Measurements from ENCODE around the gene MIOS.
"Not testable (repeated sequence)": the region's sequence is repeated elsewhere in the genome, so short reads cannot be mapped to it uniquely, and the experiment has no call there.

The MIOS gene

DNA sequence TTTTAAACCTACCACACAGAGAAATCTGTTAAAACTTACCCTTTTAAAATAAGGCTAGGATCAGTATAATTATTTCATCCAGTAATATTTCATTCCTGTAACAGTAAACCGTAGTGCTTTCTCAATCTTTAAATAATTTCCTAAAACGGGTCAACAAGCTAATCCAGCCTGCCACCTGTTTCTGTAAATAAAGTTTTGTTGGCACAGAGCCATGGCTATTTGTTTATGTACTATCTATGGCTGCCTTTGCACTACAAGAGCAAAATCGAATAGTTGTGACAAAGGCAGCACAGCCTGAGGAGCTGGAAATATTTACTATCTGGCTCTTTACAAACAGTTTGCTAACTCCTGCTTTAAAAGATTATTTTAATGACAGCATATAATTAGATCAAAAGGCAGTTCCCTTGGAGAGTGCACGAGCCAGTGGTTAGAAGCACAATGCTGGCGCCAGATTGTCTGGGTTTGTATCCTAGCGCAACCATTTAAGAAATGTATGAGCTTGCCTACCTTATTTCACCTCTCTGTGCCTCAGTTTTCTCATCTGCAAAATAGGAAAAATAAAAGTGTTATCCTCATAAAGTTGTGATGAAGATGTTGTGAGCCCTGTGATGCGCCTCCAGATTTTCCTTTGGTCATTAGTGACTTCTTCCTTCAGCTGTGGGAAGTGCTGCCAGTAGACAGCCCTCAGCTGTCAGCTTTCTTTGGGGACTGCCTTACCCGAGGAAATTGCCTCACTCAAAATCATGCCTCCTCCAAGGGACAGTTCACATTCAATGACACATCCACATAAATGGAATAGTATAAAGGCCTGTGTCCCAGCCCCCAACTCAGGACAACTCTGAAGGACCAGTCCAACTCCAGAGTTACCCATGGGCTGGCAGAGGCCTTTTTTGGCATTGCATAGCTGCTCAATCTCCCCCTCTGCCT lies 11.8 kb upstream of the MIOS start:
- DNase-seq: peak; percentile 85 to 97

GRCh38 chr7:7556852-7557251 lies 9.8 kb upstream of the MIOS start:
- DNase-seq: no peak

DNA sequence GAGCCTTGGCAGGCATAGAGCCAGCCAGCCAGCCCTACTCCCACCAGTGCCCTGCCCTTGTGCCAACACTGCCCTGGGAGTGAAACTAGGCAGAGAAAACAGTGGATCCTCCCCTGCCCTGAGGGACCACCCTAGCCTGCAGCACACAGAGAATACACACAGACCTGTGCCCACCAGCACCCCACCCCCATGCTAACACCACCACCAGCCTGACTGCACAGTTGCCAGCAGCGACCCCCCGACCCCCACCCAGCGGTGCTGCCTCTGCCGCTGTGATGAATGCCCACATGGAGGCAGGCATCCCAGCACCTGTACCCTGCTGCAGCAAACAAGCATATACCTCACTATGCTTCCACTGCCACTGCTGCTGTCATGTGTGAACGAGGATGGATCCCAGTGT lies 9.4 kb upstream of the MIOS start:
- no peak for DNase-seq

GRCh38 chr7:7561591-7561990 lies 5.1 kb upstream of the MIOS start:
- DNase-seq: not testable (repeated sequence)

DNA sequence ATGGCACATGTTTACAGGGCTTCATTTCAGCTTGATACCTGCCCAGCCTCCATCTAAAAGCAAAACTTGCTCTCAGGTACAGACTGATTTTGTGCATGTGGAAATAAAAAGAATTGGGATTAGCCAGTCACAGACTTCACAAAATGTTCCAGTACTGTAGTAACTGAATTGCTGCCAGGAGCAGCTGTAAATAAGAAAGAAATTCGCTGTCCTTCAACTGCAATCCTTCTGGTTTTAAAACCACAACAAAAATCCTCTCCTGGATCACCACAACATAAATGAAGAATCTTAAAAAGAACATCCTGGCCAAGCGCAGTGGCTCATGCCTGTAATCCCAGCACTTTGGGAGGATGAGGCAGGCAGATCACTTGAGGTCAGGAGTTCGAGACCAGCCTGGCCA lies 3.9 kb upstream of the MIOS start:
- no peak for DNase-seq

- DNase-seq: no peak
These were observed 3.4 kb upstream of the MIOS start for GRCh38 chr7:7563269-7563668.

DNA sequence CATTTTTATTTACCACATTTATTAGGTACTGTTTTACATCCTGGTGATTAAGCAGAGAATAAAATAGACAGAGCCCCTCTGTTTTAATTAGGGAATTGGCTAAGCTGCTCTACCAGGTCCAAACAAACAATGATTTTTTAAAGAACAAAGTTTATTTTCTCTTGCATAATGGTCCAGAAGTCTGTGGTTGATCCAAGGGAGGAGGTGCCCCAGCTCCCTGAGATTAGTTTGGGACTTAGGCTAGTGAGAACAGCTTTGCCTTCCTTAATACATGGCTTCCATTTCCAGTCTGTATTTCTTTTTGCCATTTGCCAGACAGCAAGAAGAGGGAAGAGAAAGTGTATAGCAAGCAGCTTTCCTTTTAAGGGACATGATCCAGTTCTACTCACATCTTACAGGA lies 2.9 kb upstream of the MIOS start:
- no peak for DNase-seq

DNA sequence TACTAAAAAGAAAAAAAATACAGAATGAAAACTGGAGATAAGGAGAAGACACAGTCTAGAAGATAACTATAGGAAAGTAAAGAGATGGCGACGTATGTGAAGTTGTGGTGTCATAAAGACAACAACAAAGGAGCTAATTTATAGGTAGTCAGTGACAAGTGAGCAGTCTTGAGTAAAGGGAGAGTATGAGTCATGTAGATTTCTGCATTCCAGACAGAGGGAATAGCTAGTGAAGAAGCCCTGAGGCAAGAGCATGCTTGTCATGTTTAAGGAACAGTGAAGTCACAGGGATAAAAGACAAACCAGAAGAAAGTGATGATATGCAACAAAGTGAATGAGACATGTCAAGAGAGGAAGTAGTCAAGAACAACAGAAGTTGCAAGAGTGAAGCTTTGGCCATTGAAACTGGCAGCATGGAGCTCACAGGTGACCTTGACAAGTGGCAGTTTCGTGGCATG lies 2.3 kb upstream of the MIOS start:
- no peak for DNase-seq

- no peak for DNase-seq
These were observed 1.5 kb upstream of the MIOS start for GRCh38 chr7:7565018-7565680.

- no peak for DNase-seq
These were observed 686 bp upstream of the MIOS start for GRCh38 chr7:7565746-7566650.

- DNase-seq: no peak
These were observed 1.3 kb downstream of the MIOS start for GRCh38 chr7:7567898-7568531.

DNA sequence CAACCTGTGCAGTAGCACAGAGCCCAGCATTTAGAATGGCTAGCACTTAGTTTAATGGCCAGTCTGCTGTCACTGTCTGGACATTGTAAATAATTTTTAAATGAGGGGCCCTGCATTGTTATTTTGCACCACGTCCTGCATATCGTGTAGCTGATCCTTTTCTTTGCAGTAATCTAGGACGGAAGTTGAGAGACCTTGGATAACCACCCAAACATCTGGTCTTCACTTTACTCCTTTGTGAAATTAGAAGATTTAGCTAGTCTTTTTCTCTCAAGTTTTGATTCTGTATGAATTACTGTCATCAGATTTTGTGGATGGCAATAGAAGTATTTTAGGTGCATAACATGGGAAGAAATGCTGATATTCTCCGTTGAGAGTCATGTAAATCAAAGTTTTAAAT lies 1.9 kb downstream of the MIOS start:
- no peak for DNase-seq

GRCh38 chr7:7569081-7569527 lies 2.4 kb downstream of the MIOS start:
- no peak for DNase-seq

- no peak for DNase-seq
These were observed 2.9 kb downstream of the MIOS start for GRCh38 chr7:7569615-7570014.

DNA sequence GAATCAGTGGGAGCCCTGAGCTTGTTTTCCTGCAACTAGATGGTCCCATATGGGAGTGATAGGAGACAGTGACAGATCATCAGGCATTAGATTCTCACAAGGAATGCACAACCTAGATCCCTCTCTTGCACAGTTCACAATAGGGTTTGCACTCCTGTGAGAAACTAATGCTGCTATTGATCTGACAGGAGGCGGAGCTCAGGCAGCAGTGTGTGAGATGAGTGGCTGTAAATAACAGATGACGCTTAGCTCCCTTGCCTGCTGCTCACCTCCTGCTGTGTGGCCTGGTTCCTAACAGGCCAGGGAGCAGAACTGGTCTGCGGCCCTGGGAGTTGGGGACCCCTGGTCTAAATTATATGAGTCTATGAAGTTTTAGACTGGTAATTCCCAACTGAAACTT lies 3.9 kb downstream of the MIOS start:
- no peak for DNase-seq

DNA sequence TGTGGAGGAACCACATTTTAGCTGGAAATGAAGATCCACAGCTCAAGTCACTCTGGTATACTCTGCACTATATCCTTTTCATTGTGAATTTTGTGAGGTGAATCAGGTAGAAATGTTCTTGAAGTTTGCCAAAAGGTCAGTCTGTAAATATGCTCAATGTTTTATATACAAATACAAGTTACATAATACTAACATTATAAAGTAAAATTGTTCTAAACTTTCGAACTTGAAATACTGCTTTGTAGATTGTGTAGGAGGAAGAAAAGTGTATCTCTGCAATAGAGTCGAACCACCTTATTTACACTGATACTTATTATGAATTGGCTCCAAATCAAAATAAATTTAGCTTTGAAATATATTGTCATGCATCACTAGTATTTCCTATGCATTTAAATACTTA lies 7.0 kb downstream of the MIOS start:
- DNase-seq: no peak

- no peak for DNase-seq
These were observed 9.7 kb downstream of the MIOS start for GRCh38 chr7:7576344-7576743.

- no peak for DNase-seq
These were observed 11.2 kb downstream of the MIOS start for GRCh38 chr7:7577888-7578287.

DNA sequence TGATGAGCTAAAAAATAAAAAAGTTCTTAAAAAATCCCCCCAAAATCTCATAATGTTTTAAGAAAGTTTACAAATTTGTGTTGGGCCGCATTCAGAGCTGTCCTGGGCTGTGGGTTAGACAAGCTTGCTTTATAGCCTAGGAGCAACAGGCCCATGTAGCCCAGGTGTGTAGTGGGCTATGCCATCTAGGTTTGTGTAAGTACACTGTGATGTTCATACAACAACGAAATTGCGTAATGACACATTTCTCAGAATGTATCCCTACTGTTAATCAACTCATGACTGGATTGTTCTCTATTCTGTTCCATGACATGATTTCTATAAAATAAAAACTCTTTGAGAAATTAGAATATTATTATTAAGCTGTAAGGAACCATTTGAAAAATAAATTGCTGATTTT lies 13.0 kb downstream of the MIOS start:
- no peak for DNase-seq

DNA sequence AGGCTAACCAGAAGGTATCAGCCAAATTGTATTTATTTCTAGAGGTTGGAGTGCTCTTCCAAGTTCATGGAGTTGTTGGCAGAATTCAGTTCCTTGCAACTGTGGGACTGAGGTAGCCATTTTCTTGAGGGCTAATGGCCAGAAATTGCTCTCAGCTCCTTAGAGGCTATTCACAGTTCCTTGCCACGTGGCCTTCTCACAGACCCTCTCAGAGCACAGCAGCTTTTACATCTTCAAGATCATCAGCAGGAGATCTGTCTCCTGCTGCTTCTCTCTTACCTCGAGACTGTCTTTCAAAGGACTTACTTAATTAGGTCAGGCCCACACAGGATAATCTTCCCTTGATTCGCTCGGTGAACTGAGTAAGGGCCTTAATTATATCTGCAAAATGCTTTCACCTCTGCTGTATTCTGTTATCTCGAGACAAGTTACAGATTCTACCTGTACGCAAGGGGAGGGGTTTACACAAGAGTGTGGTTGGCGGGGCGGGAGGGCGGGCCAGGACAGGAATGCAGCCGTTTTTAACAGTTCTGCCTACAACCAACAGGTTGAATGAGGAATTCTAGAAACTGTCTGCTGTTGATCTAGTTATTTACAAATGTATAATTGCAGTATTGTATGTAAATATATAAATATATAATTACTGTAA lies 15.0 kb downstream of the MIOS start:
- no peak for DNase-seq

- DNase-seq: no peak
These were observed 15.9 kb downstream of the MIOS start for GRCh38 chr7:7582596-7582995.

DNA sequence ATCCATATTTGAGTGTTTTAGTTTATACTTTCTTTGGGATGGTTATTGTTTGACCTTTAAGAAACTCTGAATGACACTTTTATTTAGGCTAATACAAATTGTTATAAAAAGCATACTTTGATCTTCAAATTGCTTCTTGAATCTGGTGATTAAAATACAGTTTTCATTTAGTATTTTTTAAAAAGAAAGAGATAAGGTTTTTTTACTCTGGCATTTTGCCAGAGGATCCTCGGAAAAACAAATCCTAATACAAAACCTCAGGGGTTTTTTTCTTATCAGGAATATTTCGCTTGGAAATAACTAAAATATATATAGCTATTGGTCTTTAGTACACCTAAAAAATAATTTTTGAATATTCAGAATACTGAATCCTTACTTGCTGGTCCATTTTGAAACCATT lies 17.0 kb downstream of the MIOS start:
- no peak for DNase-seq
